Stimulated activated naive CD4-positive, alpha-beta T cell (primary cell): ENCODE data around the gene GLB1L3.
"Not testable (repeated sequence)": the region's sequence is repeated elsewhere in the genome, so short reads cannot be mapped to it uniquely, and the experiment has no call there.

Experiments
- DNase-seq, 6 experiments: peaks; one replicate each; lab custom pipeline; 2025; lab: John Stamatoyannopoulos, UW

The GLB1L3 gene

GRCh38 chr11:134275188-134275533 lies 1.0 kb upstream of the GLB1L3 start:
- no peak for DNase-seq

GRCh38 chr11:134276396-134277182 lies 410 bp downstream of the GLB1L3 start:
- DNase-seq: no peak

DNA sequence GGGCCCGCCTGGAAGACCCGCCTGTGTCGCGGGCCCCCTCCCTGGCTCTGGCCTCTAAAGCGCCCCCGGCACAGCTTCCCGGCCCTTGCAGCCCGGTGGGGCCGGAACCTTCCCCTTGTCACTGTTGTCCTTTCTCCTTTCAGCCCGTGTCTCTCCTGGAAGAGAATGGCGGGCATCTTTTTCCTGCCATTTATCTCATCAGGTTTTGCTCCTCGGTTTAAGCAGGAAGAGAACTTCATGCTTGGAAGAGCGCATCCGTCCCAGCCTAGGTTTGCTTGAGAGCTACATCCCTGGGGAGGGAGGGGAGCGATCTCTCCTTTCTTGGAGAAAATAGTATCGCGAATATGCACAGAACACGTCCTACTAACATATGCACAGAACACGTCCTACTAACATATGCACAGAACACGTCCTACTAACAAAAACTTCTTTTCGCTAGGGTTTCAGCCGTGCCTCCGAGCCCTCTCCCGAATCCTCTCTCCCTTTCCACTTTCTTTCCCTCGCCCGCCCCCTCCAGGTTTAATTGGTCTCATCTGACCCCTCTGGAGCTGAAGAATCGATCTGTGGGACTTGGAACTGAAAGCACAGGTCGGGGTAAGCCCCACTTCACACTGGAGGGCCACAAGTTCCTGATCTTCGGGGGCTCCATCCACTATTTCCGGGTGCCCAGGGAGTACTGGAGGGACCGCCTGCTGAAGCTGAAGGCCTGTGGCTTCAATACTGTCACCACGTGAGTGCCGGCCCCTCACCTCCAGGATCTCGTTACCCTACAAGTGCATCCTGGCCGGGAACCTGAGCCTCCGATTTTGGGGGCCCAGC lies 1.2 kb downstream of the GLB1L3 start:
- DNase-seq: no peak

DNA sequence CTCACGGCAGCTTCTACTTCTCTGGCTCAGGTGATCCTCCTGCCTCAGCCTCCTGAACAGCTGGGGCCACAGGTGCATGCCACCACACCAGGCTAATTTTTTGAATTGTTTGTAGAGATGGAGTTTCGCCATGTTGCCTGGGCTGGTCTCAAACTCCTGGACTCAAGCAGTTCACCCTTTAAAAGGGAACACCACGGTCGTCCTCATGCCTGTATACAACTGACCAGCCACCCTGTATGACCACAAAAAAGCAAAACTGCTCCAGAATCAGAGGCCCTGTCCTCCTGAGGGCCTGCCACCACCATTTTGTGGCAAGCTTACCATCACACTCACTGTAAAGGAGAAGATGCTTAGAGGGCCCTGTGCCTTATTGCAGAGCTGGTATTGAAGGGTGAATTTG lies 2.2 kb downstream of the GLB1L3 start:
- no peak for DNase-seq

DNA sequence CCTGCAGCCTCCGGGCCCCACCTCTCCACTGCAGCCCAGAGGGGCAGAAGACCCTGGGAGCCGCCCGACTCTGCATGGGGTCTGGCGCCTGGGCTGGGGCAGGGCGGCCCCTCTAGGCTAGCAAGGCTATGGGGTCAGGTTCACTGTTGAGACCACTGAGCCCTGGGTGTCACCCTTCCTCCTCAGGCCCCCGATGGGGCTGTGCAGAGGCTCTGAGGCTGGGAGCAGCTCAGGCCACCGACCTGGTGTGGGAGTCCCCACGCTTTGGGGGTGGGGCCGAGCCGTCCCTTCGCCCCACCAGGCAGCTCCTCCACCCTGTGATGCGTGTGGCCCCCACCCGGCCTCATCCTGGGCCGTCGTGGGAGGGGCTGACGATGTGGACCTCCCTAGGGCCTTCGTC lies 5.5 kb downstream of the GLB1L3 start:
- DNase-seq: not testable (repeated sequence)

DNA sequence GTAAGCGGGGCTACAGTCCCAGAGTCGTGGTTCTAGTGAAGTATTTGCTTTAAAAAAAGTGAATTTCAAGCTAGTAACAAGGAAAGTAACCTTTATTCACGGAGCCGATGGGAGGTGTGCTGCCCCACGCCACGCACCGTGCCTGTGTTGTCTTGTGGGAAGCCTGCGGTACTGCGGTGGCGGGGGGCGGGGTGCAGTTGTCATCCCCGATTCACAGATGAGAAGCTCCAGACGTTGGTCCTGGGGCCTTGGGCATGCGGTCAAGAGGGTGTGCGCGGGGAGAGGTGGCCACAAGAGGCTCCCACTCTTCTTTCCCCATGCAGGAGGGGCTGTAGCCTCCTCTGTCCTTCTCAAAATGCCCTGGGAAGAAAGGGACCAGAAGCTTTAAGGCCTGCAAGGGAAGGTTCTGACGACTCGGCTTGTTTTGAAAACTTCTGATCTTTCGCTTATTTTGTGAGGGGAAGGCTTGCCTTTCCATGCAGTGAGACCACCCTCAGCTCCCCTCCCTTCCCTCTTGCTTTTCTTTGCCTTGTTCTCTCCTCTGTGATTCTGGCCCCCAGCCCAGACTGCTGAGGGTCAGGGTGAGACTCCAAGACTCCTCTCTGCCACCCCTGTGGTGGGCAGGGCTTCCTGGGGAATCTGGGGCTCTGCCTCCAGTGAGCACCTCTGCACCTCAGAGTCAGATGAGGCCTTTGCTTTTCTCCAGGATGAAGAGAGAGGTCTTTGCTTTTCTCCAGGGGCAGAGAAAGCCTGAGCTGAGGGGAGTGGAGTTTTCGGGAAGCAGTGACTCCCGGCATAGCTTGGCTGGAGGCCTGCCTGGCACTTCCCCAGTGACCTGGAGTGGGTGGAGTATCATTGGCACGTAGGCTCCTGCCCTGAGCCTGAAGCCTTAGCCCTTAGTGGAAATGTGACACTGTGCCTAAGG lies 6.2 kb downstream of the GLB1L3 start:
- no peak for DNase-seq

DNA sequence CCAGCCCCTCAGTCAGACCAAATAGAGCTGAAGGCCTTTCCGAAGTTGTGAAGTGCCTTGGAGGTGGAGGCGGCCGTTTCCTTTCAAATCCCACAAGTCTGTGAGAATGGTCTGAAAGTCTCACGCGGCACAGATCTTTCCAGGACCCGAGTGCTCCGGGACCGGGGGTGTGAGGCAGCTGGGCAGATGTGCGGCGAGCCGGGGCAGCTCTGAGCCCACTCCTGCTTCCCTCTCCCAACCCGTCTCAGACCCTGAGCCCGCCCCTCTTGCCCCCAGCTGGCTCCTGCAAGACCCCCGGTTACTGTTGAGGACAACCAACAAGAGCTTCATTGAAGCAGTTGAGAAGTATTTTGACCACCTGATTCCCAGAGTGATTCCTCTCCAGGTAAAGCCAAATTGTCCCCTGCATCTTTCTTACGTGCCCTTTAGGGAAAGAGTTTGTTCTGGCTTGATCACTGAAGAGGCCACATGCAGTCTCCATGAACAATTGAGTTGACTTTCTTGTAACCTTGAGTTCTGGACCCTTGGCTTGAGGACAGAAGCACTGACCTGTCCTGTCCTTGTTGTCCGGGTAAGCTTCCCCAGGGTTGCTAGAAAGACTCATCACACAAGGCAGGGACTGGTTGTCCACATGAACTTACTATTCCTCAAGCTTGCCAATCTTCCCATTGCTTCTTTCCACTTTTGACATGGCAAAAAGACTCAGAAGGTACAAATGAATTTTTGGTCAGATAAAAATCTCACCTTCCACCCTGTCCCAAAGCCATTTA lies 7.5 kb downstream of the GLB1L3 start:
- DNase-seq: no peak

DNA sequence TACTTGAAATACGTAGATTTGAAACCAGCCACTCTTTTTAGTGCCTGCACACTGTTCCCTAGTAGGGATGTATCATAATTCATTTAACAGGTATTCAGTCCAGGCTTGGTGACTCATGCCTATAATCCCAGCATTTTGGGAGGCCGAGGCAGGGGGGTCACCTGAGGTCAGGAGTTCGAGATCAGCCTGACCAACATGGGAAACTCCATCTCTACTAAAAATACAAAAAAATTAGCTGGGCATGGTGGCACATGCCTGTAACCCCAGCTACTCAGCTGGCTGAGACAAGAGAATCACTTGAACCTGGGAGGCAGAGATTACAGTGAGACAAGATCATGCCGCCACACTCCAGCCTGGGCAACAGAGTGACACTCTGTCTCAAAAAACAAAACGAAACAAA lies 8.2 kb downstream of the GLB1L3 start:
- DNase-seq: not testable (repeated sequence)

DNA sequence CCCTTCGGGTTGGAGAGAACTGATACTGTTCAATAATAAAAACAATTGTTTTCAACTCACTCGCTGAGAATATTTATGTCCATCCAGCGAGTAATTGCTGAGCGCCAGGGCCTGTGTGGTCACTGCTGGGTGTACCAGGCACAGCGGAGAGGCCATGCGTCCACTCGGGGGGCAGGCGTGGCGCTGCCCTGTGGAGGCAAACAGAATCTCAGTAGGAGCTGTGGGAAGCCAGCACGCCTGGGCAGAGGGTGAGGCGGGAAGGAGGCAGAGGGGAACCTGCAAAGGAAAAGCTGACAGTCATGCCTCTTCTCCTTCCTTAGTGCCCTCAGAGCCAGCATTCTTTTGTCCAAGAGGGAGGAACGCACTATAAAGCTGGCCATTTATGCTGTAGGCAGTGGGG lies 11.4 kb downstream of the GLB1L3 start:
- DNase-seq: no peak

- no peak for DNase-seq
These were observed 12.3 kb downstream of the GLB1L3 start for GRCh38 chr11:134288486-134288885.

GRCh38 chr11:134289167-134289566 lies 13.0 kb downstream of the GLB1L3 start:
- DNase-seq: no peak

DNA sequence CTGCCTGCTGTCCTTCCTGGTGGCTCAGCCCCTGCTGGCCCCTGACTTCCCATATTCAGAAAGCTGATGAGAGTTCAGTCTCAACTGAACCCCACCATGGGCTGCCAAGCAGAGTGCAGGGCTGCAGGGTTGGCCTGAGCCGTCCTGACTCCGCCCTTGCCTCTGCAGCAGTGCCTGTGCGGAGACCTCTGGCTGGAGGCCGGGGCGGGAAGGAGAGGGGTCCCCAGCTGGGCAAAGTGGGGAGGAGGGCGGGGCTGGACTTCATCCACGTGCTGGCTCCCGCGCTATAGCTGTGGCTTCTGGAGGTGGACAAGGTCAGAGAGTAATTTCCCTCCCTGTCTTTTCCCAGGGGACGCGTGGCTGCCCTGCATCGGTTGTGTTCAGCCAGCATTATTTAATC lies 13.6 kb downstream of the GLB1L3 start:
- DNase-seq: no peak

DNA sequence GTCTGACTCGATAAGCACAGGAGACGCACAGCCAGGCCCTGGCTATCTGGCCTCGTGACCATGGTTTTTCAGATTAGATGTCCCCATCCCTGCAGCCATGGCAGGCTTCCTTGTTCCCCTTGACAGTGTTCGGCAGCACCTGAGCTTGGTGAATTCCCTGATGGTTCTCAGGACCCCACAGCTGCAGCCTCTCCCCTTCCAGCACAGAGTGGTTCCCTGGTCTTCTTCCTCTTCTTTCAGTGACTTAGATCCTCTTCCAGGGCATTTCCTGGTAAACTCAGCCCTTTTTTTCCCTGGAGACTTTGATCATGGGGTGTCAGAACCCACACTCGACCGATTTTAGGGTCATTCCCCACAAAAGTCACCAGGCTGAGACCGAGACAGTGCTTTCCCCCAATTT lies 14.5 kb downstream of the GLB1L3 start:
- DNase-seq: no peak

- DNase-seq: no peak
These were observed 15.0 kb downstream of the GLB1L3 start for GRCh38 chr11:134291196-134291595.

- no peak for DNase-seq
These were observed 16.5 kb downstream of the GLB1L3 start for GRCh38 chr11:134292661-134293060.

GRCh38 chr11:134293119-134294113 lies 17.2 kb downstream of the GLB1L3 start:
- no peak for DNase-seq

GRCh38 chr11:134294664-134295063 lies 18.5 kb downstream of the GLB1L3 start:
- DNase-seq: no peak

DNA sequence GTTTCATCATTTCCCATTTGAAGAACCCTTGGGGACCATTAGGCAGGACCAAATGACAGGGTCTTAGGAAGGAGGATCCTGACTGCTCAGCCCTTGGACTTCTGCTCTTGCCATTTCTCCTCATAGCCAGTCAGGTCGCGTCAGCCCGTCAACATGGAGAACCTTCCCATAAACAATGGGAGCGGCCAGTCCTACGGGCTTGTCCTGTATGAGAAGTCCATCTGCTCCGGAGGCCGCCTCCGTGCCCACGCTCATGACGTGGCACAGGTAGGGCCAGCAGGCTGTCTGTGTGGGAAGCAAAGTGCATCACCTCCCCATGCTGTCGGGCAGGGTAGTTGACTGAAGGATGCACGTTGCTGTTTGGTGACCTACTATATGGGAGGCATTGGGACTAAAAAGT lies 36.0 kb downstream of the GLB1L3 start:
- no peak for DNase-seq

- DNase-seq: no peak
These were observed 36.6 kb downstream of the GLB1L3 start for GRCh38 chr11:134312807-134313206.

- DNase-seq: no peak
These were observed 37.2 kb downstream of the GLB1L3 start for GRCh38 chr11:134313379-134313778.
